ENCODE measurements around the gene PMP22.

DNA sequence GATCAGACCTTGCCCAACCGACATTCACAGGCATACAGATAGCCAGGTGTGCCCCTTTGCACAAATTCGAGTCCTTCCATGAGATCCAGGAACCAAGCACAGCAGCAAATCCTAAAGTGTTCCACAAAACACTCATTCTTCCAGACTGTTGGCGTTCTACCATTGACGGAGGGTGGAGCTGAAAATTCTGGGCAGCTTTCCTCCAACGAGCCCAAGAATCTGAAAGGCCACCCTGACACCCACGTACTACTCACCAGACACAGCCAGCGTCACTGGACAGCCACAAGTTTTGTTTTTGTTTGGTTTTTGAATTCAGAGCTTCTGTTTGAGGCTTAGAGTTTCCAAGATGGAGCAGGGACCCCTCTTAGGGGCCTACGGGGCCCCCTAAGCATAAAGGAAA lies 83.8 kb downstream of the PMP22 start:
- no peak for TF ChIP-seq POLR2AphosphoS5 (IDR thresholded peaks at IDR 0.05; ENCODE audit: insufficient read depth in 1 of 2, low read depth in 1 of 2)
- TF ChIP-seq, protein P1, sequence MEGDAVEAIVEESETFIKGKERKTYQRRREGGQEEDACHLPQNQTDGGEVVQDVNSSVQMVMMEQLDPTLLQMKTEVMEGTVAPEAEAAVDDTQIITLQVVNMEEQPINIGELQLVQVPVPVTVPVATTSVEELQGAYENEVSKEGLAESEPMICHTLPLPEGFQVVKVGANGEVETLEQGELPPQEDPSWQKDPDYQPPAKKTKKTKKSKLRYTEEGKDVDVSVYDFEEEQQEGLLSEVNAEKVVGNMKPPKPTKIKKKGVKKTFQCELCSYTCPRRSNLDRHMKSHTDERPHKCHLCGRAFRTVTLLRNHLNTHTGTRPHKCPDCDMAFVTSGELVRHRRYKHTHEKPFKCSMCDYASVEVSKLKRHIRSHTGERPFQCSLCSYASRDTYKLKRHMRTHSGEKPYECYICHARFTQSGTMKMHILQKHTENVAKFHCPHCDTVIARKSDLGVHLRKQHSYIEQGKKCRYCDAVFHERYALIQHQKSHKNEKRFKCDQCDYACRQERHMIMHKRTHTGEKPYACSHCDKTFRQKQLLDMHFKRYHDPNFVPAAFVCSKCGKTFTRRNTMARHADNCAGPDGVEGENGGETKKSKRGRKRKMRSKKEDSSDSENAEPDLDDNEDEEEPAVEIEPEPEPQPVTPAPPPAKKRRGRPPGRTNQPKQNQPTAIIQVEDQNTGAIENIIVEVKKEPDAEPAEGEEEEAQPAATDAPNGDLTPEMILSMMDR (IDR thresholded peaks at IDR 0.05), result no peak

All from vagina (tissue), 2 donors.